Fibroblast of skin of right biceps (primary cell): Measurements from ENCODE around the gene PGAP1.
A peak's percentile ranks its signal among the peaks of the same experiment; 100 is the strongest.

Experiments
- DNase-seq: peaks from one replicate; pipeline ENCODE4 v3.0.0-alpha.2; 2013

PGAP1 gene

GRCh38 chr2:196884368-196884767, 42.1 kb downstream of the PGAP1 start:
- no peak for DNase-seq

GRCh38 chr2:196876364-196876763, 50.1 kb downstream of the PGAP1 start:
- DNase-seq = no peak

- no peak for DNase-seq
Measured at GRCh38 chr2:196875414-196875813, 51.1 kb downstream of the PGAP1 start.

GRCh38 chr2:196873511-196873910, 53.0 kb downstream of the PGAP1 start:
- no peak for DNase-seq

GRCh38 chr2:196854629-196855028, 71.9 kb downstream of the PGAP1 start:
- no peak for DNase-seq

- no peak for DNase-seq
Measured at GRCh38 chr2:196853301-196854087, 73.0 kb downstream of the PGAP1 start.

GRCh38 chr2:196851088-196851487, 75.4 kb downstream of the PGAP1 start:
- no peak for DNase-seq

GRCh38 chr2:196849895-196850294, 76.6 kb downstream of the PGAP1 start:
- DNase-seq = peak; percentile 35

GRCh38 chr2:196846295-196846694, 80.2 kb downstream of the PGAP1 start:
- no peak for DNase-seq

GRCh38 chr2:196845371-196845770, 81.1 kb downstream of the PGAP1 start:
- no peak for DNase-seq

GRCh38 chr2:196840171-196840570, 86.3 kb downstream of the PGAP1 start:
- no peak for DNase-seq

- DNase-seq = no peak
Measured at GRCh38 chr2:196839574-196839973, 86.9 kb downstream of the PGAP1 start.

- peak; percentile 10 for DNase-seq
Measured at GRCh38 chr2:196836440-196836839, 90.1 kb downstream of the PGAP1 start.

- no peak for DNase-seq
Measured at GRCh38 chr2:196830701-196831100, 95.8 kb downstream of the PGAP1 start.

- DNase-seq = no peak
Measured at GRCh38 chr2:196827356-196827755, 99.2 kb downstream of the PGAP1 start.

GRCh38 chr2:196823750-196824522, 102.6 kb downstream of the PGAP1 start:
- DNase-seq = peak; percentile 87

GRCh38 chr2:196821195-196821594, 105.3 kb downstream of the PGAP1 start:
- peak; percentile 49 for DNase-seq

- DNase-seq = no peak
Measured at GRCh38 chr2:196809260-196809659, 117.2 kb downstream of the PGAP1 start, which contains the start of gene C2orf66. Gene C2orf66 (minus strand): TSS chr2:196809355. CDS start chr2:196809336, 19 bp downstream.

GRCh38 chr2:196808083-196808665, 118.3 kb downstream of the PGAP1 start:
- no peak for DNase-seq

GRCh38 chr2:196804381-196804780, 122.1 kb downstream of the PGAP1 start:
- peak; percentile 41 for DNase-seq

- no peak for DNase-seq
Measured at GRCh38 chr2:196802401-196802800, 124.1 kb downstream of the PGAP1 start.

GRCh38 chr2:196801674-196802261, 124.7 kb downstream of the PGAP1 start:
- peak; percentile 71 for DNase-seq

GRCh38 chr2:196798980-196799379, 127.5 kb downstream of the PGAP1 start:
- peak; percentile 10 for DNase-seq
